ENCODE data around the gene E2F6. TPM values are rescaled to one million over a fixed set of nuclear protein-coding genes. Genes with fewer than 3 reads are reported as not detected.

Gene E2F6
- polyA plus RNA-seq, 1 experiment = 4.9 TPM

- TF ChIP-seq, protein P1, sequence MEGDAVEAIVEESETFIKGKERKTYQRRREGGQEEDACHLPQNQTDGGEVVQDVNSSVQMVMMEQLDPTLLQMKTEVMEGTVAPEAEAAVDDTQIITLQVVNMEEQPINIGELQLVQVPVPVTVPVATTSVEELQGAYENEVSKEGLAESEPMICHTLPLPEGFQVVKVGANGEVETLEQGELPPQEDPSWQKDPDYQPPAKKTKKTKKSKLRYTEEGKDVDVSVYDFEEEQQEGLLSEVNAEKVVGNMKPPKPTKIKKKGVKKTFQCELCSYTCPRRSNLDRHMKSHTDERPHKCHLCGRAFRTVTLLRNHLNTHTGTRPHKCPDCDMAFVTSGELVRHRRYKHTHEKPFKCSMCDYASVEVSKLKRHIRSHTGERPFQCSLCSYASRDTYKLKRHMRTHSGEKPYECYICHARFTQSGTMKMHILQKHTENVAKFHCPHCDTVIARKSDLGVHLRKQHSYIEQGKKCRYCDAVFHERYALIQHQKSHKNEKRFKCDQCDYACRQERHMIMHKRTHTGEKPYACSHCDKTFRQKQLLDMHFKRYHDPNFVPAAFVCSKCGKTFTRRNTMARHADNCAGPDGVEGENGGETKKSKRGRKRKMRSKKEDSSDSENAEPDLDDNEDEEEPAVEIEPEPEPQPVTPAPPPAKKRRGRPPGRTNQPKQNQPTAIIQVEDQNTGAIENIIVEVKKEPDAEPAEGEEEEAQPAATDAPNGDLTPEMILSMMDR (IDR thresholded peaks at IDR 0.05; ENCODE audit: insufficient read depth, low read depth, low read length) = no peak
- ChIA-PET CTCF (interaction anchor here (1.5 kb wide), 1 partner anchor 89 kb away, joined by 6 read pairs; no protein-coding TSS in a partner anchor), POLR2A (no interaction called here)
- DNase-seq (ENCODE audit: low read depth) = no peak
- Histone ChIP-seq H3K4me3 (ENCODE audit: low read depth, low read length) (no peak overlapping the region), H3K27me3 (ENCODE audit: control insufficient read depth, insufficient read depth, low read length) (peaks cover 3% of the 10 kb centered on the region), H3K36me3 (ENCODE audit: control insufficient read depth, insufficient read depth, low read length) (no peaks in the 10 kb centered on the region)
Observed at GRCh38 chr2:11492720-11493119, 26.8 kb upstream of the E2F6 start.

DNA sequence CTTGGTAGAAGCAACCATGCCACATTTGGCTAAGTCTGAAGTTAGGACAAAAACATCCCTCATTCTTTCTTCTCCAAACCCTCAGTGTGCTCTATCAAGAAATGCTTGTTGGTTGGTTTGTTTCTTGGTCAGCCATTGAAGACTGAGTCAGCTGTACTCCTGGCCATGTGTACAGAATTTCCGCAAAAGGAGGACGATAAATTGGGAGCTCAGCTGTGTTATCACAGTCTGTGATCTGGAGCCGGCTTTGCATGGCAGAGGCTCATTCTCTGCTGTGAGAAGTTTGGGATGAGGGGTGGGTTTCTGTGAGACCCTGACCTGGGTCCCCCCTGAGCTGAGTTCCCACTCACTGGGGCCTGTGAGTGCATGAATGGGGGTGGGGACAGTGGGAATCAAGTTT, 26.3 kb upstream of the E2F6 start:
- Histone ChIP-seq H3K4me3 (ENCODE audit: low read depth, low read length) (no peak overlapping the region), H3K27me3 (ENCODE audit: control insufficient read depth, insufficient read depth, low read length) (peaks cover 3% of the 10 kb centered on the region), H3K36me3 (ENCODE audit: control insufficient read depth, insufficient read depth, low read length) (no peaks in the 10 kb centered on the region)
- TF ChIP-seq, protein P1 (IDR thresholded peaks at IDR 0.05; ENCODE audit: insufficient read depth, low read depth, low read length) = no peak
- no peak for DNase-seq (ENCODE audit: low read depth)
- ChIA-PET CTCF (interaction anchor here (1.5 to 2.3 kb wide), 4 partner anchors 13 to 91 kb away, joined by 5 to 10 read pairs (median 8); no protein-coding TSS in a partner anchor), POLR2A (no interaction called here)

- Histone ChIP-seq H3K27me3 (ENCODE audit: control insufficient read depth, insufficient read depth, low read length) (peaks cover 3% of the 10 kb centered on the region), H3K36me3 (ENCODE audit: control insufficient read depth, insufficient read depth, low read length) (no peaks in the 10 kb centered on the region), H3K4me3 (ENCODE audit: low read depth, low read length) (no peak overlapping the region)
- CTCF ChIA-PET = interaction anchor here (1.1 to 2.3 kb wide), 5 partner anchors 12 to 93 kb away, joined by 3 to 10 read pairs (median 5); no protein-coding TSS in a partner anchor
- no peak for DNase-seq (ENCODE audit: low read depth)
- POLR2A ChIA-PET = no interaction called here
- TF ChIP-seq, protein P1 (IDR thresholded peaks at IDR 0.05; ENCODE audit: insufficient read depth, low read depth, low read length) = no peak
Observed at GRCh38 chr2:11491348-11491933, 25.5 kb upstream of the E2F6 start.

DNA sequence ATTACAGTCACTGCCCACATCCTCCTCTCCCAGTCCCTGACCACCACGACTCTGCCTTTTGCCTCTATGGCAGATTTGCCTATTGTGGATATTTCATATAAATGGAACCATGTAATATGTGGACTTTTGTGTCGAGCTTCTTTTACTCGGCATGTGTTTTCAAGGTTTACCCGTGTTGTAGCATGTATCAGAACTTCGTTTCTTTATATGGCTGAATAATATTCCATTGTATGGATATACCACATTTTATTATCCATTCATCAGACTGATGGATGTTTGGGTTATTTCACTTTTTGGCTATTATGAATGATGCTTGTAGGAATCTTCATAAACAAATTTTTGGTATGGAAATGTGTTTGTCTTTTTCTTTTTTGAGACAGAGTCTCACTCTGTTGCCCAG, 24.2 kb upstream of the E2F6 start:
- H3K27me3 ChIP-seq (ENCODE audit: control insufficient read depth, insufficient read depth, low read length) = no peaks in the 10 kb centered on the region; the same call in none of the 2 replicates
- no peaks in the 10 kb centered on the region for H3K36me3 ChIP-seq (ENCODE audit: control insufficient read depth, insufficient read depth, low read length)
- H3K4me3 ChIP-seq (ENCODE audit: low read depth, low read length) = no peak overlapping the region
- DNase-seq (ENCODE audit: low read depth) = no peak
- TF ChIP-seq, protein P1 (IDR thresholded peaks at IDR 0.05; ENCODE audit: insufficient read depth, low read depth, low read length) = no peak
- POLR2A ChIA-PET = no interaction called here
- CTCF ChIA-PET = interaction anchor here (2.1 to 2.3 kb wide), 2 partner anchors 11 to 92 kb away, joined by 9 to 10 read pairs; no protein-coding TSS in a partner anchor

DNA sequence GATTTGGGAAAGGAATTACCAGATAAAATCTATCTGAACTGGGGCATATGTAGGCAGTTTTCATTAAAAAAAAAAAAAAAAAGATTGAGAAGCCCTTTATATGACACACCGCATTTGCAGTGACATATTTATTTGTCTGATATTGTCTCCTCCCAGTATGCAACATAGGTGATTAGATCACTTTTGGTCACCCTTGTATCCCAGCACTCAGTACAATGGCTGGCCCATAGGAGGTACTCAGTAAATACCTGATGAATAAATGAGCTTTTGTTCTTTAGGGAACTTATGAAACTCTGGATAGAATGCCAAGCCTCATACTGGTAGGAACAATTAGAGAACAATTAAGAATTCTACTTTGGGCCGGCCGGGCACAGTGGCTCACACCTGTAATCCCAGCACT, 22.8 kb upstream of the E2F6 start:
- peaks cover 5% of the 10 kb centered on the region for H3K27me3 ChIP-seq (ENCODE audit: control insufficient read depth, insufficient read depth, low read length)
- DNase-seq (ENCODE audit: low read depth) = no peak
- no peaks in the 10 kb centered on the region for H3K36me3 ChIP-seq (ENCODE audit: control insufficient read depth, insufficient read depth, low read length)
- CTCF ChIA-PET = no interaction called here
- TF ChIP-seq, protein P1 (IDR thresholded peaks at IDR 0.05; ENCODE audit: insufficient read depth, low read depth, low read length) = no peak
- POLR2A ChIA-PET = no interaction called here
- H3K4me3 ChIP-seq (ENCODE audit: low read depth, low read length) = no peak overlapping the region
